SH-SY5Y (cell line): Measurements from ENCODE around the gene CELA2B.

Experiments used
- GATA2 ChIP-seq: IDR thresholded peaks from 2 replicates; pipeline ENCODE4 v1.6.1; 2011; ENCODE audit warnings: mild to moderate bottlenecking, low read depth, low read length
- GATA3 ChIP-seq: IDR thresholded peaks from 2 replicates; pipeline ENCODE4 v1.6.1; 2011; ENCODE audit warnings: low read depth, mild to moderate bottlenecking, low read length, moderate library complexity

DNA sequence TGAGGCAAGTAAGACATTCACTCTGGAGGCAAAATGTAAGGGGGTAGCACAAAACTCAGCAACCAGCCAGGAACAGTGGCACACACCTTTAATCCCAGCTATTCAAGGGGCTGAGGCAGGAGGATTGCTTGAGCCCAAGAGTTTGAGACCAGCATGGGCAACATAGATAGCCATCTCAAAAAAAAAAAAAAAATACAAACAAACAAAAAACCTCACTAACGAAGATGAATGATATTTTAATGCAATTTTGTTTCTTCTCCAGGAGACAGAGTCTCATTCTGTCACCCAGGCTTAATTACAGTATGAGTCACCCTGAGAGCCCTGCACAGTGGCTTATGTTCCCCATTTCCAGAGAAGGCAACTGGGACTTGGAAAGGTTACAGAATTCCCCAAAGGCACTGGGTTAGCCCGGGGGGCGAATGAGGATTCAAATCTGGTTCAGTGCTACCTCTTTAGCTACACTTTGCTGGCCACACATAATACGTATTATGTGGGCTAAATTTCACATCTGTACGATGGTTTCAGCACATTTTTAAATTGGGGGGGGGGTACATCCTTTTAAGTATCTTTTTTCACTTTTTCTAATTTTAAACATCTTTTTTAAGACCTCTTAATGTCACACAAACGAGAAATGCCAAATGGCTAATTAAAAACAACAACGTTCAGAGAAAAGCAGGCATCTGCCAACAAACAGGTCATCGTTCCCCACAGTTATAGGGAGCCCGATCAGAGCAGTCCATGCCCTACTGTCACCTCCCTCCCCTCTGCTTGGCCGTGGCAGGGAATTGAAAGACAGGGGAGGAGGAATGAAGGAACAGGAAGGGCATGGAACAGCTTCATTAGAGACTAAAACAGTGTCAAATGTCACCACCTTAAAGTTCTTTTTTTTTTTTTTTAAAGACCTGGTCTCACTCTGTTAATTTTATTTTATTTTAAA, 15.9 kb upstream of the CELA2B start:
- peak; percentile 88 for TF ChIP-seq GATA2
- TF ChIP-seq GATA3: no peak; the same call in 1 of the 2 replicates
